HepG2 (cell line): ENCODE results near the gene MYL12B.

Source experiments
- CEBPB ChIP-seq: IDR thresholded peaks from 2 replicates; pipeline ENCODE4 v1.6.1; 2011; ENCODE audit warnings: low read depth, low read length, improper control_type of control experiment, borderline replicate concordance
- CTCF ChIP-seq: sonication (generic); formaldehyde crosslinking; IDR thresholded peaks from 2 replicates; pipeline ENCODE4 v1.5.0; 2020; ENCODE audit warnings: mild to moderate bottlenecking, missing genetic modification reagents, moderate library complexity
- MNT ChIP-seq: fragments of 450-650 bp; IDR thresholded peaks from 2 replicates; pipeline ENCODE4 v1.6.1; 2016
- NR3C1 ChIP-seq: sonication (generic); formaldehyde crosslinking; IDR thresholded peaks from 2 replicates; pipeline ENCODE4 v1.4.0; 2020; ENCODE audit warnings: missing genetic modification reagents
- POLR2A ChIP-seq, 2 experiments: IDR thresholded peaks; 2 replicates each; pipeline ENCODE4 v1.6.1; 2011; ENCODE audit warnings: low read depth in 2 of 2, low read length in 2 of 2, mild to moderate bottlenecking in 1 of 2, moderate library complexity in 1 of 2; ENCODE audit not compliant: insufficient read depth in 1 of 2
- POLR2AphosphoS2 ChIP-seq: IDR thresholded peaks from 2 replicates; pipeline ENCODE4 v1.6.1; 2011; ENCODE audit warnings: low read depth, low read length, improper control_type of control experiment
- ZNF333 ChIP-seq: sonication (generic); formaldehyde crosslinking; IDR thresholded peaks from 2 replicates; pipeline ENCODE4 v1.4.0; 2020; ENCODE audit warnings: mild to moderate bottlenecking, missing genetic modification reagents, borderline replicate concordance
- ZNF337 ChIP-seq: sonication (generic); formaldehyde crosslinking; IDR thresholded peaks from 2 replicates; pipeline ENCODE4 v1.5.1; 2020; ENCODE audit warnings: missing genetic modification reagents, low read depth, mild to moderate bottlenecking, borderline replicate concordance
- ZNF781 ChIP-seq: sonication (generic); formaldehyde crosslinking; IDR thresholded peaks from 2 replicates; pipeline ENCODE4 v1.5.1; 2020; ENCODE audit warnings: borderline replicate concordance, mild to moderate bottlenecking, missing genetic modification reagents; ENCODE audit errors: not compliant biosample characterization
- TF ChIP-seq, protein P1 (sequence below): sonication (generic); formaldehyde crosslinking; IDR thresholded peaks from 2 replicates; pipeline ENCODE4 v1.5.0; 2020; ENCODE audit warnings: mild to moderate bottlenecking, low read depth, missing genetic modification reagents, borderline replicate concordance

DNA sequence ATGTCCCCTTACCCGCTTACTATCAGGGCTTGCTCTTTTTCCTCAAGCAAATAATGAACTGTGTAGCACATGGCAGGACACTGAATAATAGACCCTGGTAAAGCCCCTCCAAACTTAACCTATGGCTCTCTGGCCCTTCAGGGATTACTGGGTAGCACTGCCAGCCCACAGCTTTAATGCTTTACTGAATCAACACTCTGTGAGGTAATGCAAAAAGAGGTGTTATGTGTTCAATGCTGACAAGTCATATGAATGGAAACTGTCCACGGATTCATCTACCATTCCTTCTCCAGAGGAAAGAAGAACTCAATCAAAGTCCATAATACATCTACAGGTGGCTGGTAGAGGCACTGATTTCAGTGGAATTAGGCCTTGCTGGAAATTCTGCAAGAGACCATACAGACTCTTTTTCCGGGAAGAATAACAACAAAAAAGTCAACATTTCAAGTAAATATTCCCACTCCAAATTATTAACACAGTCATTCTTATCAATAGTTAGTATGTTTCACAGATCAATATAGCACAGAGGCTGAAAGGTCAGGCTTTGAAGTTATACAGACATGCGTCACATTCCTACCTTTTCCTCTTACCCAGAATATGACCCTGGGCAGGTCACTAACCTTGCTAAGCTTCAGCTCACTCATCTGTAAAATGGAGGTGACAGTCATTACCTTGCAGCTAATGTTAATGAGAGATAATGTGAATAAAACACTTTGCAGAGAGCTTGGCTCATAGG is 28.3 kb upstream of the MYL12B start:
- TF ChIP-seq NR3C1 (CRISPR knock-in tag) (no peak), CEBPB (no peak), CTCF (CRISPR knock-in tag) (no peak), ZNF333 (no peak), POLR2AphosphoS2 (no peak), MNT (no peak), ZNF781 (CRISPR knock-in tag) (no peak), ZNF337 (CRISPR knock-in tag) (0 out of 2 replicates have a peak, but pooled peaks have one; percentile 27), POLR2A (IDR thresholded peaks at IDR 0.05; ENCODE audit: insufficient read depth in 1 of 2, low read depth in 2 of 2, low read length in 2 of 2) (no peak)
- TF ChIP-seq, protein P1, sequence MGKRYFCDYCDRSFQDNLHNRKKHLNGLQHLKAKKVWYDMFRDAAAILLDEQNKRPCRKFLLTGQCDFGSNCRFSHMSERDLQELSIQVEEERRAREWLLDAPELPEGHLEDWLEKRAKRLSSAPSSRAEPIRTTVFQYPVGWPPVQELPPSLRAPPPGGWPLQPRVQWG (CRISPR knock-in tag), result no peak
